HEK293T (cell line): ENCODE results near the gene AKR1B1.

ENCODE experiments used
- FOXK2 ChIP-seq: fragments of 450-650 bp; IDR thresholded peaks from 2 replicates; pipeline ENCODE4 v1.6.1; 2016; ENCODE audit warnings: mild to moderate bottlenecking
- NFRKB ChIP-seq: fragments of 450-650 bp; IDR thresholded peaks from 2 replicates; pipeline ENCODE4 v1.6.1; 2016; ENCODE audit warnings: mild to moderate bottlenecking, moderate library complexity
- SP1 ChIP-seq: fragments of 450-650 bp; IDR thresholded peaks from 2 replicates; pipeline ENCODE4 v1.6.1; 2017
- SUZ12 ChIP-seq: fragments of 450-650 bp; IDR thresholded peaks from 2 replicates; pipeline ENCODE4 v1.6.1; 2016; ENCODE audit warnings: mild to moderate bottlenecking
- ZNF384 ChIP-seq: fragments of 450-650 bp; IDR thresholded peaks from 2 replicates; pipeline ENCODE4 v1.6.1; 2016

DNA sequence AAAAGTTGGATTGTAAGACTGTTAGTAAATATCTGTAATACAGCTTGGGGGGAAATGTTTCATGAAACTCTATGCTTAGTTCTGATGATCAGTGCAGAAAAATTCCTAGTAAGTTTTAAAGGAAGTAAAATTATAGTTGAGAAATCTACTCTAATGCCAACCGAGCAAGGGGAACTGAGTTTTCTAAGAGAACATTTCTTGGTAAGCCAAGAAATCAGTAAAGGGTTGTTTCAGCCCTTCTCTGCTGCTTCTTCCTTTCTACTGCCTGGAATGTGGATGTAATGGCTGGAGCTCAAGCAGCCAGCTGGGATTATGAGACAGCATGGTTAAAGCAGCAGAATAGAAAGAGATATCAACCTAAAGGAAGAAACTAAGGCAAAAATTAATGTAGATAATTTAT is 15.9 kb upstream of the AKR1B1 start:
- TF ChIP-seq FOXK2 (no peak), SP1 (no peak), SUZ12 (no peak), ZNF384 (no peak), NFRKB (no peak)
